DND-41 (cell line): ENCODE results near the gene PDXDC1.
A peak's percentile ranks its signal among the peaks of the same experiment; 100 is the strongest.
"Not testable (repeated sequence)": the region's sequence is repeated elsewhere in the genome, so short reads cannot be mapped to it uniquely, and the experiment has no call there.

ENCODE experiments used
- ATAC-seq: fragments of 200-7000 bp; cut with Tn5 transposase; 3 replicates; pipeline ENCODE4 v1.9.1; 2021; ENCODE audit warnings: low read depth; ENCODE audit not compliant: insufficient read depth
- DNase-seq: peaks from one replicate; pipeline ENCODE4 v3.0.0-alpha.2; 2020
- H2AFZ ChIP-seq: 2 replicates; pipeline ENCODE4 v1.6.0; 2012; ENCODE audit warnings: low read depth, low read length
- H3K27ac ChIP-seq: 2 replicates; pipeline ENCODE4 v1.5.1; 2012; ENCODE audit warnings: low read length, inconsistent platforms
- H3K27me3 ChIP-seq: fragments of 200-600 bp; sonication (generic); 2 replicates; pipeline ENCODE4 v1.6.0; 2012; ENCODE audit warnings: low read length, mild to moderate bottlenecking, inconsistent platforms; ENCODE audit not compliant: insufficient read depth, poor library complexity
- H3K36me3 ChIP-seq: 2 replicates; pipeline ENCODE4 v1.5.1; 2012; ENCODE audit warnings: low read length, inconsistent platforms; ENCODE audit not compliant: insufficient read depth
- H3K4me1 ChIP-seq: 2 replicates; pipeline ENCODE4 v1.5.1; 2012; ENCODE audit warnings: mild to moderate bottlenecking, low read length; ENCODE audit not compliant: insufficient read depth
- H3K4me2 ChIP-seq: 2 replicates; pipeline ENCODE4 v1.6.0; 2012; ENCODE audit warnings: mild to moderate bottlenecking, moderate library complexity, low read length, inconsistent platforms; ENCODE audit not compliant: insufficient read depth
- H3K4me3 ChIP-seq, 2 experiments: fragments of 200-600 bp in 1 of 2; shearing (Covaris generic) in 1 of 2; 2 replicates each; pipeline ENCODE4 v1.5.1; 2012 to 2016; ENCODE audit warnings: inconsistent platforms in 2 of 2, low read length in 2 of 2, mild to moderate bottlenecking in 2 of 2, low read depth in 1 of 2, moderate library complexity in 1 of 2
- H3K79me2 ChIP-seq: 2 replicates; pipeline ENCODE4 v1.6.0; 2012; ENCODE audit warnings: low read length, inconsistent platforms; ENCODE audit not compliant: insufficient read depth
- H3K9ac ChIP-seq: 2 replicates; pipeline ENCODE4 v1.6.0; 2012; ENCODE audit warnings: low read depth, mild to moderate bottlenecking, inconsistent platforms, low read length, moderate library complexity
- H3K9me3 ChIP-seq: 2 replicates; pipeline ENCODE4 v1.5.1; 2012; ENCODE audit warnings: low read length, moderate library complexity, mild to moderate bottlenecking, inconsistent platforms; ENCODE audit not compliant: insufficient read depth, severe bottlenecking
- H4K20me1 ChIP-seq: 2 replicates; pipeline ENCODE4 v1.6.0; 2012; ENCODE audit warnings: low read length; ENCODE audit not compliant: insufficient read depth
- CTCF ChIP-seq: IDR thresholded peaks from 2 replicates; pipeline ENCODE4 v1.5.1; 2012; ENCODE audit warnings: borderline replicate concordance, low read length, moderate library complexity, mild to moderate bottlenecking; ENCODE audit not compliant: poor library complexity, severe bottlenecking; ENCODE audit errors: extremely low read depth
- EZH2 ChIP-seq: IDR thresholded peaks from 3 replicates; pipeline ENCODE4 v1.6.1; 2012; ENCODE audit warnings: borderline replicate concordance, low read depth, mild to moderate bottlenecking, moderate library complexity, low read length, inconsistent platforms; ENCODE audit not compliant: severe bottlenecking

Gene PDXDC1

DNA sequence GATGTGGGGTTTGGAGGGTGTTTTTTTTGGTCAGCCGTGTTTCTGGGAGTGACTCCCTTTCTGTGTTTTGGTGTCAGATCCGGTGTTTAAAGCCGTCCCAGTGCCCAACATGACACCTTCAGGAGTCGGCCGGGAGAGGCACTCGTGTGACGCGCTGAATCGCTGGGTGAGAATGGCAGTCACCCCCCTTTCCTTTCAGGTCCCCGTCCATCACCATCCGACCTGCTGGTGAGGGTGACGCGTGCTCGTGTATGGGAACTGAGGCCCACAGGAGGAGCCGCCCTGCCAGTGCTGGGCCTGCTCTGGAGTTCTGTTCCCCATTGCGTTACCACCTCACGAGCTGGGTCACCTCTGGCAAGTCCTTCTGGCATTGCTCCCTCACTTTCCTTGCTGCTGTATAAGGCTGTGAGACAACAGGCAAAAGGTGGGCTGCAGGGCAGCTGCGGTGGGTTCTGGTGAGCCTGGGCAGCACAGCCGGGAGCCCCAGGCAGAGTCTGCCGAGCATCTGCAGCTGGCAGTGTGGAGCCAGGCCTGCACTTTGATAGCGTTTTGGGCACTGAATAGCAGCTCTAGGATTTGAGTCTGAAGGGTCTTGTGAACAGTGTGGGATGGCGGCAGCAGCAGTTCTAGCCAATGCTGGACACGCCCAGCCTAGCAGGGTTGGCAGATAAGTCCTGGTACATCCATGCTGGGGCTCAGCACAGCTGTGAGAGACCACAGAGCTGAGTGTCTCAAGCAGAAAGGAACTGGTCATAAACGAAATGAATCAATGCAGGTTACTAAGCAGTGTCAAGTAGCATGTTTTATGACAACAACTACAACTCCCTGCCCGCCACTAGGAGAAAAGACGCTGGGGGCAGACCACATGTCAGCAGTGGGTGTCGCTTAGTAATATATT, 54.2 kb downstream of the PDXDC1 start:
- H2AFZ ChIP-seq, H3K4me2 ChIP-seq, H3K27ac ChIP-seq, H3K4me3 ChIP-seq, H3K9me3 ChIP-seq, H3K4me1 ChIP-seq, ATAC-seq, H3K9ac ChIP-seq, DNase-seq, H3K27me3 ChIP-seq: not testable (repeated sequence)
- Histone ChIP-seq H4K20me1 (peaks cover 24% of the 10 kb centered on the region), H3K79me2 (peaks cover 22% of the 10 kb centered on the region), H3K36me3 (peaks cover 60% of the 10 kb centered on the region)

DNA sequence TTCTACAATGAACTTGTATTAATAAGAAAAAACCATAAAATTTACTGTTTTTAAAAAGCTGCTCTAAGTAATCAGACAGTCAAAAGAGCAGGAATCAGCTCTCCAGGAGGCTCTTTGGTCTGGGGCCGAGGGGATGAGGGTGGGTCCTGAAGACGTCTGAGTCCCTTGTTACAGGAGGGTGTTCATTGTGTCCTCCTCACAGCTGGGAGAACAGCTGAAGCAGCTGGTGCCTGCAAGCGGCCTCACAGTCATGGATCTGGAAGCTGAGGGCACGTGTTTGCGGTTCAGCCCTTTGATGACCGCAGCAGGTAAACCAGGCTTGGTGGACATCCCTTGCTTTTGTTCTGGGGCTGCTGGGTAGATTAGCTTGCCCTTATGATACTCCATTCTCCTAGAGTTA, 54.9 kb downstream of the PDXDC1 start:
- not testable (repeated sequence) for H2AFZ ChIP-seq, H3K9me3 ChIP-seq, H3K4me3 ChIP-seq, H3K9ac ChIP-seq, DNase-seq, H3K27ac ChIP-seq, ATAC-seq, H3K4me1 ChIP-seq, H3K27me3 ChIP-seq, H3K4me2 ChIP-seq
- Histone ChIP-seq H3K79me2 (peaks cover 22% of the 10 kb centered on the region), H4K20me1 (peaks cover 23% of the 10 kb centered on the region), H3K36me3 (peaks cover 65% of the 10 kb centered on the region)

DNA sequence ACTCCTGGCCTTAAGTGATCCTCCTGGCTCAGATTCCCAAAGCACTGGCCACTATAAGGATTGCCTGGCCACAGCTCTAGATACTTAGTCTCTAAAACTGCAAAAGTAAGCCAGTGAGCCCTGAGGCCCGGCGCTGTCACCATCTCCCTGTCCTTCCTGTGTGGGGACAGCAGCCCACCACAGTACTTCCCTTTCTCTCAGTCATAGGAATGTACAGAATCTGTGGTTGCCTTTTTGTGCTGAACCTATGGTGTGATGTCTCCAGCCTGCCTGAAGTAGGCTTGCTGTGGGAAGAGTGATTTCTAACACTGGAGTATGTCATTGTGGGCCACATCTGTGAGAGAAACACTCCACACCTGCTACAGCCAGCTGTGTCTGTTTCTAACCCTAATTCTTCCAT, 56.4 kb downstream of the PDXDC1 start:
- Histone ChIP-seq H3K79me2 (peaks cover 18% of the 10 kb centered on the region), H4K20me1 (peaks cover 16% of the 10 kb centered on the region), H3K9ac (no peak overlapping the region), H3K4me2 (no peak overlapping the region), H3K4me1 (no peaks in the 10 kb centered on the region), H3K27me3 (no peaks in the 10 kb centered on the region), H3K36me3 (peaks cover 73% of the 10 kb centered on the region), H2AFZ (no peak overlapping the region), H3K9me3 (no peaks in the 10 kb centered on the region), H3K27ac (no peak overlapping the region), H3K4me3 (no peak overlapping the region)
- TF ChIP-seq CTCF (no peak), EZH2 (no peak)
- DNase-seq (no peak), ATAC-seq (peak; percentile 69)

- no peak for DNase-seq
- no peak overlapping the region for H3K27ac ChIP-seq
- peaks cover 77% of the 10 kb centered on the region for H3K36me3 ChIP-seq
- peaks cover 18% of the 10 kb centered on the region for H3K79me2 ChIP-seq
- no peaks in the 10 kb centered on the region for H3K27me3 ChIP-seq
- H3K4me1 ChIP-seq = no peaks in the 10 kb centered on the region
- H3K9ac ChIP-seq = no peak overlapping the region
- peaks cover 16% of the 10 kb centered on the region for H4K20me1 ChIP-seq
- no peaks in the 10 kb centered on the region for H3K9me3 ChIP-seq
- no peak for TF ChIP-seq CTCF
- no peak for TF ChIP-seq EZH2
- no peak overlapping the region for H3K4me3 ChIP-seq
- no peak overlapping the region for H3K4me2 ChIP-seq
- ATAC-seq = no peak
- no peak overlapping the region for H2AFZ ChIP-seq
Measured at GRCh38 chr16:15031586-15031985, 56.8 kb downstream of the PDXDC1 start.
